Measurements from ENCODE around the gene BGLAP.

Gene BGLAP

DNA sequence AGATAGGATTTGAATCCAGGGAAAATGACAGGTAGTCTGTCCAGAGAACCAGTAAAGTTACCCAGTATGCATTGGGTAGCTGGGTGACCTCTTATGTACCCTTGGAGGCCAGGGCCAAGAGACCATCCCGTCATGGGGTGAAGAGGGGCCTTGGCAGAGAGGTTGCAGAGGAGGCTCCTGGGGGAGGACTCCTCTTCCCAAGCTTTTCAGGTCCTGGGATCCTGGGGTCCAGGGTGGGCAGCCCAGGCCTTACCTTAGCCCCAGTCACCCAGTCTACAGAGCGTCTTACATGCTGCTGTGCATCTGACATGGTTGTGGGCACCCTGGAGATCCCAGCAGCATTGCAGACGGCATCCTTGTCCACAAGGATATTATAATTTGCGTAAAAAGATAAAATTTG, 15.2 kb upstream of the BGLAP start:
- DNase-seq (ENCODE audit: low read depth): no peak

DNA sequence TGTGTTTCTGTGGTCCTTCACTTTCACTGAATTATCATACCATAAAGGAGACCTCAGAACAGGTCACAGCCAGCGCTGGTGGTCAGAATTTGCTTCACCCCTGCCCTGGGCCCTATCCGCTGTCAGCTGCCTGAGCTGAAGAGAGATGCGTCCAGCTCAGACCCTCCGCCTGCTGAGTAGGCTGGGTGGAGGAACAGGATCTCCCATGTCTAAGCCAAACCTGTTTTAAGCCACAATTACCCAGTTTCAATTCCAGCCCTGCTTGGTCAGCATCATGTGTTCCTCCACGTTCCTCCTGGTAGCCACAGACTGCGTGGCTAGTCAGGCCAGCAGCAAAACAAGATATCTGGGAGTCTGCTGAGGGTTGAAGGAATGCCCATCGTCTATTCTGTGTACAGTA, 13.5 kb upstream of the BGLAP start:
- no peak for DNase-seq (ENCODE audit: low read depth)

DNA sequence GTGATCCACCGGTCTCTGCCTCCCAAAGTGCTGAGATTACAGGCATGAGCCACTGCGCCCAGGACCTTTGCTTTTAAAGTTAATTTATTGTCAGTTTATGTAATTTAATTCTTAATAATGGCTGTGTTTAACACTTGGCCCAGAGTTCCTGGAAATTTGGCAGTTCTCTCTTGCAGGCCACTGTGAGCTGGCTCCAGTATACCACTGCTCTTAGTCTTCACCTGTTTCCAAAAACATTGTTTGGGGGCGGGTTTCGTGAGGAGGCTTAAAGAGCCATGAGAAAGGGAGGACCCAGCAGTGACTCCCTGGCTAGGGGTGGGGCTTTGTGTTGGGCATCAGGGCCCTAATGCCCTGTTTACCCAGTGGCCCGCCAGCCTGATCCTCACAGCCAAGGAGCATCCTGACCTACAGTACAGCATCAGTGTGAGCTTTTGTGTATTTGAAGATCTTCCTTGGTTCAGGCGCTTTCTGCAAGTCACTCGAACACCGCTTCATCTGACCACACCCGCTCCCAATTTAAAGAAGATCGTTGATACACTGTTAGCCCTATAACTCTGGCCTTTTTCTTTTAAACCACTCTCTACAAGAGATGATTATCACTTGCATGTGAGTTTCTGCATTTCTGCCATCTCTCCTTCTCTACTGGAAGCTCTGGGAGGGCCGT, 12.0 kb upstream of the BGLAP start:
- no peak for DNase-seq (ENCODE audit: low read depth)

DNA sequence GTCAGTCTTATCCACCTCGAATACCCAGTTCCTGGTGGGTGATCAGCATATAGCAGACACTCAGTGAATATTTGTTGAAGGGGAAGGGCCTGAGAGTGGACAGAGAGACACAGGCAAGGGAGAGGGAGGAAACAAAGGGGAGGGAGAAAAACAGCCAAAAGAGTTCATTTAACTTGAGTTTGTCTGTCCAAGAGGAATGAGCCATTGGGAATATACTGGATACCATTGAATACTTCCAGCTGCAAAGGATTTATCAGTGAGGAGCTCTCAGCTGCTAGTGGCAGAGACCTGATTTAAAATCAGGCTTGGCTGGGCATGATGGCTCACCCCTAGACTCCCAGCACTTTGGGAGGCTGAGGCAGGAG, 11.5 kb upstream of the BGLAP start:
- no peak for DNase-seq (ENCODE audit: low read depth)

DNA sequence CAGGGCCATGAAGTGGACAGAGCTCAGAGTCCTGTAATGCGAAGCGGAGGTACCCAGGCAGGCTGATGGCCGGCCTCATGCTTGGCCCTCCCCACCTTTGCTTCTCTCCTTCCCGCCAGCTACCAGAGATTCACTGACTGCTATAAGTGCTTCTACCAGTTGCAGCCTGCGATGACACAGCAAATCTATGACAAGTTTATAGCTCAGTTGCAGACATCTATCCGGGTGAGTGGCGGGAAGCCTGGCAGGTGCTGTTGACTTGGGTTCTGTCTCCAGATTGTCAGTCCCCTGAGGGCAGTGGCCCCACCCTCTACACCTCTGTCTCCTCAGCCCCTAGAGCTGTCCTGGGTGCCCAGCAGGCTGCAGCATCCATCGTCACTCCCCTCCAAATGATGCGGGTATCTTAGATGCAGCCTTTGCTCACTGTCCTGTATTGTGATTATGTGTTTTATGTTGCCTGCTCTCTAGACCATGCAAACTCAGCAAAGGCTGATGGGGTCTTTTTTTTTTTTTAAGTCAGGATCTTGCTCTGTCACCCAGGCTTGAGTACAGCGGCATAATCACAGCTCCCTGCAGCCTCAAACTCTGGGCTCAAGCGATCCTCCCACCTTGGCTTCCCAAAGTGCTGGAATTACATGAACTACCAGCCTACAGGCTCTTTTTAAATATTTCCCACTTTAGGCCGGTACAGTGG, 9.6 kb upstream of the BGLAP start:
- no peak for DNase-seq (ENCODE audit: low read depth)

DNA sequence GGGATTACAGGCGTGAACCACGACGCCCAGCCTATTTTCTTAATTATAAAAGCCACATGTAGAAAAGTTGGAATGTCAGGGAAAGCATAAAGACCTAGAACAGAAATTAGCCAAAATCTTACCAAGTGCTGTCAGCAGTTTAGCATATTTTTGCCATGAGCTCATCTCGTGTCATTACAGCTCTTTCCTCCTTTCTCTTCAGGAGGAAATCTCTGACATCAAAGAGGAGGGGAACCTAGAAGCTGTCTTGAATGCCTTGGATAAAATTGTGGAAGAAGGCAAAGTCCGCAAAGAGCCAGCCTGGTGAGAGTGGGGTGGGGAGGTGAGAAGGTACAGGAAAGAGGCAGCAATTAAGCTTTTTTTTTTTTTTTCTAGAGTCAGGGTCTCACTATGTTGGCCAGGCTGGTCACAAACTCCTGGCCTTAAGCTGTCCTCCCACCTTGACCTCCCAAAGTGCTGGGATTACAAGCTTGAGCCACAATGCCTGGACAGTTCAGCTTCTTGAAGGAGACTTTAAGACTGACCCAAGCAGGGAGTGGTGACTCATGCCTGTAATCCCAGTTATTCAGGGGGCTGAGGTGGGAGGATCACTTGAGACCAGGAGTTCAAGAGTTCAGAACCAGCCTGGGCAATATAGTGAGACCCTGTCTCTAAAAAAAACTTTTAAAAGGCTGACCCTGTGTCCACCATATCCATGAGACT, 8.4 kb upstream of the BGLAP start:
- no peak for DNase-seq (ENCODE audit: low read depth)

DNA sequence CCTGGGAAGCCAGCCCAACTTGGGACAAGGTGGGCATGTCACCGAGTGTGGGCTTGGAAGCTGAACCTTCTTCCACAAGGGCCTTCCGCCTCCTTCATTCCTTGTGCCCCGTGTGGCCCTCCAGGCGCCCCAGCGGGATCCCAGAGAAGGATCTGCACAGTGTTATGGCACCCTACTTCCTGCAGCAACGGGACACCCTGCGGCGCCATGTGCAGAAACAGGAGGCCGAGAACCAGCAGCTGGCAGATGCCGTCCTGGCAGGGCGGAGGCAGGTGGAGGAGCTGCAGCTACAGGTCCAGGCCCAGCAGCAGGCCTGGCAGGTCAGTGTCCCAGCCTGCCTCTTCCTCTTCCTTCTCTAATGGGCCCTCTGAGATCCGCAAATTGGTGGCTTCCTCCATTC, 5.8 kb upstream of the BGLAP start:
- no peak for DNase-seq (ENCODE audit: low read depth)

DNA sequence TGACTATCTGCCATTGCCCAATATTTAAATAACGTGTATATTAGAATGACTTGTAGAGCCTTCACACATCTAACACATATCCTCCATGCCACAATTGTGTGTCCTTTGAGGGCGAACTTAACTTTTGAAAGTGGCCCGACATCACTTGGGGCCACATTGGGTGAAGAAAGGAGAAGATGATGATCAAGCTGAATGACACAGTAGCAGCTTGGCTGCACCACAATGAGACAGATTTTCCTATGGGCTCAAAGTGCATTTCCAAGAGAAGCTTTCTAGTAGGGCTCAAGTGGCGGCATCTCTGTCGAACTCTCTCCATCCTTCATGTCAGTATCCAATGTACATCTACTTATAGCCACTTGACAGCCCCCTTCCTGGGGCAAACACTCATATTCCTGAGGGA, 3.7 kb upstream of the BGLAP start:
- DNase-seq (ENCODE audit: low read depth): no peak

DNA sequence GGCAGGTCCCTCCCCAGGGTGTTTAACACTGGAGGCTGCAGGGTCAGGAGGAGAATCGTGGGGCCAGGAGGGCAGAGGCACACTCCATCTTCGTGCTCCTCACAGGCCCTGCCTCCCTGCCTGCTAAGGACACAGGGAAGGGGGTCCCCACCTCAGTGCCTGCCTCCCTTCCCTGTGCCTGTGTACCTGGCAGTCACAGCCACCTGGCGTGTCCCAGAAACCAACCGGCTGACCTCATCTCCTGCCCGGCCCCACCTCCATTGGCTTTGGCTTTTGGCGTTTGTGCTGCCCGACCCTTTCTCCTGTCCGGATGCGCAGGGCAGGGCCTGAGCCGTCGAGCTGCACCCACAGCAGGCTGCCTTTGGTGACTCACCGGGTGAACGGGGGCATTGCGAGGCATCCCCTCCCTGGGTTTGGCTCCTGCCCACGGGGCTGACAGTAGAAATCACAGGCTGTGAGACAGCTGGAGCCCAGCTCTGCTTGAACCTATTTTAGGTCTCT, 623 bp upstream of the BGLAP start:
- DNase-seq (ENCODE audit: low read depth): no peak

DNA sequence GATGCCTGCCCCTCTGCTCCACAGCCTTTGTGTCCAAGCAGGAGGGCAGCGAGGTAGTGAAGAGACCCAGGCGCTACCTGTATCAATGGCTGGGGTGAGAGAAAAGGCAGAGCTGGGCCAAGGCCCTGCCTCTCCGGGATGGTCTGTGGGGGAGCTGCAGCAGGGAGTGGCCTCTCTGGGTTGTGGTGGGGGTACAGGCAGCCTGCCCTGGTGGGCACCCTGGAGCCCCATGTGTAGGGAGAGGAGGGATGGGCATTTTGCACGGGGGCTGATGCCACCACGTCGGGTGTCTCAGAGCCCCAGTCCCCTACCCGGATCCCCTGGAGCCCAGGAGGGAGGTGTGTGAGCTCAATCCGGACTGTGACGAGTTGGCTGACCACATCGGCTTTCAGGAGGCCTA, 754 bp downstream of the BGLAP start:
- DNase-seq (ENCODE audit: low read depth): no peak

DNA sequence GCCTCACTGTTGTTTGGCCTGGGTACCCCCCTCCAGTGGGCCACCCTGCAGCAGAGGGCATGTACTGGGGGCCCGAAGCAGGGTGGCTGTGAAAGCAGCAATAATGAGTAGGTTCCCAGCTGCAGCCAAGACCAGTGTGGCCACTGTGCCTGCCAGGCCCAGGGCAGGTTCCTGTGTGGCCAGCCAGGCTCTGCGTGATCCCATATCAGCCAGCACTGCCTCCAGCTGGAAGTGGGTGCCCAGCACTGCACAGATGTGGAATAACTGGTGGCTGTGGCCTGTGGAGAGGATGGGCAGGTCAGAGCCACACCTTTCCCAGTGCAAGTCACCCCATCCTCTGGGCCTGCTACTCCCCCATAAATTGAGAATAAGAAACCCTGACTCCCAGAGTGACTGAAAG, 2.1 kb downstream of the BGLAP start:
- no peak for DNase-seq (ENCODE audit: low read depth)

DNA sequence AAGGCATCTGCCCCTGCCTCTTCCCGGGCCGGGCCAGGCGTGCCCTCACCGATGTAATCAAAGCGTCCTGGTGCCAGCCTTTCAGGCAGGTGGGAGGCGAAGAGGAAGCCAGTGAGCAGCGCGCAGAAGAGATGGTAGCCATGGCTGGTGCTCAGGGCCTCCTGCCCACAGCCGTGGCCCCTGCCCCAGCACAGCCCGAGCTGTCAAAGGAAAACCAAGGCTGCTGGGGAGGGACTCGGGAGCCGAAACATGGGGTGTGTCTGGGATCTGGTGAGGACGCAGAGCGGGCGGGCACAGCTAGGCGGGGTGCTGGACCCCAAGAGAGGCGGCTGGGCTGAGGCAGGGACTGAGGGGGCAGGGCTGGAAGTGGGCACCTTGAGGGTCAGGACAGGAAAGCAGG, 2.7 kb downstream of the BGLAP start:
- no peak for DNase-seq (ENCODE audit: low read depth)

DNA sequence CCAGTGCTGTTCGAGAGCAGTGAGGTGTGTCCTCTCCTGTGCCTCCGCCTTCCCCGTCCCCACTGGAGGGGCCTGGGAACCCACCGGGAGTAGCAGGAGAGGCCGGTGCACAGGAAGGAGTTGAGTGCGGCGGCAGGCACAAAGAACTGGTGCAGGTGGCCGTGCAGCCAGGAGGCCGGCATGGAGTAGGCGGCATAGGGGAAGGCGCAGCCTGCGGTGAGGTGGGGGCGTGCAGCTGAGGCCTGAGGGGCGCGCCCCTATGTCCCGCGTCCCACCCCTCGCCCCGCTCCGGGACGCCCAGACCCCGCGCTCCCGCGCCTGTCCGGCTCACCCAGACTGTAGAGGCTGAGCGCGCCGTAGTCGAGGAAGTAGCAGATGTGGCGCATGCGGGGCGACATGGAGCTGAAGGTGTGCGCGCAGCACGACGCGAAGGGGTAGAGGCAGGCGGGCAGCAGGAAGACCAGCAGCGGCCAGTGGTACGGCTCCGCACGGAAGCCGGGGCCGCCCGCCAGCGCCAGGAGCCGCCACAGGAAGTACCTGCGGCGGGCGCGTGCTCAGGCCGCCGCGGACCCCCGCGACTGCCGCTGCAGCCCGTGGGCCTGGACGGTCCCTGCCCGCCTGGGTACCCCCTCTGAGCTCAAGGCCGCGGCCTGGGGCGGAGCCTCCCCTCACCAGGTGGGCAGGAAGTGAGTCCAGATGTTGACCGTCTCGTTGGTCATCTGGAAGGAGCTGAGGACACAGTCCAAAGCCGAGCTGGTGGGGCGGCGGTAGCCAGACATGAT, 3.7 kb downstream of the BGLAP start:
- no peak for DNase-seq (ENCODE audit: low read depth)

DNA sequence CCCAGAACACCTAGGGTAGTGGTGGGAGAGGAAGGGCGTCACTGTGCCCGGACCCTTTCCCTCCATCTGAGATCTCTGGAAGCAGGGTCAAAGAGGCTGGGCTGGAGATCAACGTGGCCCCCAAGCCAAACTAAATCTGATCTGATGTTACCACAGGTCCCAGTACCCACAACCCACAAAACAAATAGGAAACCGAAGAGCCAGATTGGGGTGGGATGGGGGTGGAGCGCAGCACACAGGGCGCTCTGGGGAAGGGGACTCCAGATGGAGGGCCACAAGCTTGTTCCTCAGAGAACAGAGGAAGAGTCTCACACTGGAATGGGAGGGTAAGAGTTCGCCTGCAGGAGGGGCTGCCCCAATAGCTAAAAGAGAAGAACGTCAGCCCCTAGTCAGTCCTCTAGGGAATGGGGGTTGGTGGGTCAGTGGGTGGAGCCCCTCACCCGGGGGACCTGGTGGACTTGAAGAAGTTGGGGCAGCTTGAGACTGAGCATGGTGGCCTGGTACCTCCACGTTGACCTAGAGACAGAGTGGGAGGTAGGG, 4.3 kb downstream of the BGLAP start:
- DNase-seq (ENCODE audit: low read depth): no peak

DNA sequence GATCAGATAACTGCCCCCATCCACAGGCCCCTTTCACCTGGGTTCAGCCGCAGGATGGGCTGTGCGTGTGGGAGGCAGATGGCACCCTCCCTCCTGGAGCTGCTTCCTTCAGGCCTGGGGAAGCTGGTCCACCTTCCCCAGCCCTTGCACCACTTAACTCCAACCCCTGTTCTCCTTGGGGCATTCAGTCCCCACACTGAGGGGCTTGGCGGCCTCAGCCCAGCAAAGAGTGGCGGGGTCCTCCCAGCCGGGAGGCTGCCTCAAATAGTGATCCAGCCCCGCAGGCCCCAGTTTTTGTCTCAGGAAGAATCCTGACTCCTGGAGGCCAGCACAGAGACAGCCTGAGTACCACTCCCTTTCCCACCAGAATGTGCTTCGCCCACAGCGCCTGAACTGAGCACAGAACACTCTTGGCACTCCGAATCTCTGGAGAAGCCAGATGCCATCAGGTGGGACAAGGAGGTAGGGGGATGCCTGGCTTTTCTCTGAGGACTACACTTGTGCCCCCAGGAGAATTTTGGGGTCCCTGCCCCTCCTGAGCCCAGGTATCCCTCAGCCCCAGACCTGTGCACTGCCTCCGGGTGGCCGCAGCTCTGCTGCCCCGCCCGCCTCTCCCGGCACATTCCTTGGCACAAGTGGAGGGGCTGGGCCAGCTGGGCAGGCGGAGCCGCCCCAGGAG, 4.9 kb downstream of the BGLAP start:
- DNase-seq (ENCODE audit: low read depth): no peak

DNA sequence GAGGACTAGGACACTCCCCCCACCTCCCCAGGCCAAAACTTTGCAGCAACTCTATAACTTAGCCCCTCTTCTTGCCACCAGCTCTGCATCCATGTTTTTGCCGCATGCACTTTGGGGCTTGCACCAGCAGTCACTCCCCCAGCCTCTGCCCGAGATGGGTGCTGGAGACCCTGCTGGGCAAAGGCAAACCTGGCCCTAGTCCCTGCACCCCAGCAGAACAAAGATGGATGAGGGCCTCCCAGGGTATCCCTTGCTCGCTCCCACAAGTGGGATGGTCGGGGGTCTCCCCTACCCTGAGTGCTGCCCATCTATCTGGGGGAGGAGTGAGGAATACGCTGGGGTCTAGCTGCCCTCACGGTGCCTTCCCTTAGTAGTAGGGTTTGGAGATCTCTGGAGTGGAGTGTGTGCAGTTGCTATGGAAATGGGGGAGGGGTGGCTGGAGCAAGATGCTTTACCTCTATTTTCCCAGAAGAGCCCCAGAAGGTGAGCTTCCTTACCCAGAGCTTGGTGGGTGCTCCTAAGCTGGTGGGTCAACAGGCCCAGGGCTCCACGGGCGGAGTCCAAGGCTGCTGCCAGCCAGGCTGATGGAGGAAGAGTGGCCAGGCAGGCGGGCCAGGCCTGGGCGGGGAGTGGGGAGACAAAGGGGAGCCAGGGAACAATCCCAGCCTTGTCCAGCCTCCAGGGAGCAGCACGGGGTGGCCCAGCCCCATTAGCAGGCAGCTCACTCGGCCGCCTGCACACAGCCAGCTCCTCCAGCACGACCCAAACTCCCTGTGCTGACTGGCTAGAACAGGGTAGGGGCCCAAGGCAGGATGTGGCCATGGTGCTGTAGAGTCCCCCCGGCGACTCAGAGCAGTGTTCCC, 5.7 kb downstream of the BGLAP start, which contains the start of gene PAQR6:
Gene PAQR6, minus strand, starts transcription at position 597 of the 863 bp plus-strand sequence. CDS start 1,325 bp downstream, outside the sequence.
- no peak for DNase-seq (ENCODE audit: low read depth)

DNA sequence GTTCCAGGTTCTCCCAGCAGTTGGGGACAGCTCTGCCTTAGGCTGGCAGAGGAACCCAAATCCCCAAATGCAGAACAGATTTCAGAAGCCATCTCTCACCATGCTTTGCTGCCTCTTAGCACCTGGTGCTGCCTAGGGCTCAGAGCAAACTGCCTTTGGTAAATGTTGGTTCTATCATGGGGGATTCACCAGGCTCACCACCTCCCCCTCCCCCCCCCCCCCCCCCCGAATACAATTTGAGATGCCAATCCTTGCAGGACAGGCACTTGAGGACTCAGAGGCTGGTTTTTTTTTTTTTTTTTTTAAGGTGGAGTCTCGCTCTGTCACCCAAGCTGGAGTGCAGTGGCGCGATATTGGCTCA, 6.3 kb downstream of the BGLAP start:
- DNase-seq (ENCODE audit: low read depth): no peak

DNA sequence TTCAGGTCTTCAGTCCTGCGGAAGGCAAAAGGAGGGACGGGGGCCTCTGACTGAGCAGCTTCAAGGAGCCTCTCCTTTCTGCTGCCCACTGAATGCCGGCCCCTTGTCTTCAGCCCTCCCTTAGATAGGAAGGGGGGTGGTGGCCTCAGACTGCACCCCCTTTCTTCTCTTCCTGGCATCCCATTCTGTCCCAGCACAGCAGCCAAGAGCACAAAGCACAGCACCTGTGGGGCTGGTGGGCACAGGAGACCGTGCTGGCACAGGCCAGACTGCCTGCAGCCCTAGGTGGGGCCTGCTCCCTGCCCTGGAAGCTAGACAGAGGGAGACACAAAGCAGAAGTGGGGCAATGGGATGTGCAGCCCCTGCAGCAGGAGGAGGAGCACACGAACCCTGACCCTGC, 7.6 kb downstream of the BGLAP start:
- no peak for DNase-seq (ENCODE audit: low read depth)

DNA sequence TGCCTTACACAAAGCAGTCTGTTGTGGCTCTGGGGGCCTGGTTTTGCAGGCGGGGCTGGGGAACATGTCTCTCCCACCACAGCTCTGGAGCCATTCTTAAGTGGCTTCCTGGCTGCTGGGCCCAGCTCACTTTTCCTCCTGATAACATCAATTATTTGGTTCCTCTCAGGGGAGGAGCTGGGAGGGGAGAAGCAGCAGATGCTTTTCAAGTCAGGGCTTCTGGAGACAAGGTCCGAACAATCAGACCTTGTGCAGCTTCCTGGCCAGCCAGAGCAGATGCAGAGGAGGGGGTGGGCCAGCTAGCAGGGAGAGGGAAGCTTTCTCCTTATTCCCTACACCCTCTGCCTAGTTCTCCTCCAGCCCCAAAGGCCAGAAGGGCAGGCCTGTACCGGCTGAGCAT, 9.5 kb downstream of the BGLAP start:
- DNase-seq (ENCODE audit: low read depth): no peak

DNA sequence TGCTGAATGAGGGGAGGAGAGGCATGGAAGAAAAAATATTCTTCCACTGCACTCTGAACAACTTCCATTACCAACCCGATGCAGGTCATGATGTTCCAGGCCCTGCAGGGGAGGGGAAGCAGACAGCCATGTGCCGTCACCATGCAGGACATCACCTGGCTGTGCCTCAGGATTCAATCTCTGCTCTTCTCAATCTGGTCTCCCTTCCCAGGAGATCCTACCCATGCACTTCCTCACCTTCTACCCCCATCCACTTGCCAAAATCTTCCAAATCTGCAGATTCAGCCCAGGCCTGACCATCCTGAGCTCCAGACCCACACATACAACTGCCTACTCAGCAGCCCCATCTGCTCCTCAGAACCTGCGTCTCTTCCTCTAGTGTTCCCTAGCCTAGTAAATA, 11.7 kb downstream of the BGLAP start:
- no peak for DNase-seq (ENCODE audit: low read depth)

DNA sequence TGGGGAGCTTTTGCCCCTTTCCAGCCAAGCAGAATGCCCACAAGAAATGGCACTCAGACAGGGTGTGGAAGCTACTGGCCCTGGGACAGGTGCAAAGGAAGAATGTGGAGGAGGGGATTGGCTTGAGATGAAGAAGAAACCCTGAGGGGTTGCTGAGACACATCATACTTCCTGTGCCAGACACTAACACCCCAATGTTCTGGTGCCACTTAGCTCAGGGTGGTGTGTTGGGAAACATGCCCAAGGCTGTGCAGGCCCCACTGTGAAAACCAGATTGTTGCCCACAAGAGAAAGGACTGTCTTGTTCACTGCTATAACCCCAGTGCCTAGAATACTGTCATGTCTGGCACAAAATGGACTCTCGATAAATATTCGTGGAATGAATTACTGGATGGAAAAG, 15.7 kb downstream of the BGLAP start:
- no peak for DNase-seq (ENCODE audit: low read depth)

All from HS-27A (cell line).